Right cardiac atrium (tissue), 5 donors: Measurements from ENCODE around the gene MRPS14. TPM values are rescaled to one million over a fixed set of nuclear protein-coding genes. Genes with fewer than 3 reads are reported as not detected.
"Not testable (repeated sequence)": the region's sequence is repeated elsewhere in the genome, so short reads cannot be mapped to it uniquely, and the experiment has no call there.

Experiments
- ATAC-seq, 2 donors: fragments of 200-7000 bp; cut with Tn5 transposase; one replicate each; pipeline versions ENCODE4 v1.8.0 to v1.9.1; 2020; ENCODE audit warnings: moderate library complexity in 2 of 2, mild to moderate bottlenecking in 1 of 2
- DNase-seq, 3 donors: peaks; one replicate each; pipeline ENCODE4 v3.0.0-alpha.2; 2020
- H3K27ac ChIP-seq: one replicate; pipeline ENCODE4 v1.5.1; 2013; ENCODE audit warnings: mild to moderate bottlenecking, low read length, control low read depth, moderate library complexity
- H3K27me3 ChIP-seq: one replicate; pipeline ENCODE4 v1.6.1; 2013; ENCODE audit not compliant: control insufficient read depth, insufficient read depth
- H3K4me1 ChIP-seq: one replicate; pipeline ENCODE4 v1.6.1; 2013; ENCODE audit warnings: low read length; ENCODE audit not compliant: control insufficient read depth, insufficient read depth
- H3K4me3 ChIP-seq: one replicate; pipeline ENCODE4 v1.5.1; 2013; ENCODE audit warnings: low read length, control low read depth
- H3K9me3 ChIP-seq: one replicate; pipeline ENCODE4 v1.6.1; 2013; ENCODE audit warnings: low read length; ENCODE audit not compliant: control insufficient read depth
- WGBS: extraction: QIAGEN DNeasy Blood & Tissue Kit; methylation state at CpG from one replicate; pipeline ENCODE4 v1.1.7; 2013; 5-methylcytosine and 5-hydroxymethylcytosine counted together
- intact Hi-C, 4 donors: fragments of 100-400 bp; cut with DNase I; formaldehyde crosslinking; loops; one replicate each; pipeline versions ENCODE4 v1.11.0 to v1.14.0; 2022 to 2023
- polyA plus RNA-seq: library from polyadenylated mRNA; stranded (reverse); fragments of 200-250 nt; gene quantifications from one replicate; pipeline ENCODE4 v1.2.3, GENCODE V29; 2013
- total RNA-seq, 4 donors: library from RNA; stranded (reverse); fragmentation: NEBNext Ultra II Directional; extraction: Animal tissue kit (Norgen Biotek cat#: 25700); gene quantifications; one replicate each; pipeline ENCODE4 v1.2.1, GENCODE V29; 2021
- donor health status: healthy with polysubstance abuse.
- donor health status: DM: no; HTN: yes; CAD: no.
- donor health status: DM: no; HTN: no; CAD: no.
- donor health status: DM: no; HTN: yes; CAD: no; lungs with severe emphysema.
- donor health status: DM: yes; HTN: yes; CAD: no.

MRPS14 gene
- total and polyA plus RNA-seq, 5 donors: 23.7 to 30.0 (median 24.6) TPM

- Histone ChIP-seq H3K4me1 (no peaks in the 10 kb centered on the region), H3K4me3 (no peak overlapping the region), H3K27ac (no peak overlapping the region), H3K27me3 (no peaks in the 10 kb centered on the region), H3K9me3 (no peaks in the 10 kb centered on the region)
- ATAC-seq (no peak), DNase-seq (no peak)
- WGBS: 98% methylated on average over 32 of the region's 32 CpGs
- intact Hi-C loops: no loop called here
Observed at GRCh38 chr1:175045519-175045918, 22.3 kb upstream of the MRPS14 start.

GRCh38 chr1:175045097-175045496, 21.9 kb upstream of the MRPS14 start:
- intact Hi-C loops: no loop called here
- DNase-seq: no peak
- 94% methylated on average over 19 of the region's 19 CpGs for WGBS
- H3K4me1 ChIP-seq: no peaks in the 10 kb centered on the region
- no peak overlapping the region for H3K27ac ChIP-seq
- no peaks in the 10 kb centered on the region for H3K27me3 ChIP-seq
- H3K9me3 ChIP-seq: no peaks in the 10 kb centered on the region
- H3K4me3 ChIP-seq: no peak overlapping the region
- no peak for ATAC-seq

- H3K4me3 ChIP-seq, H3K27me3 ChIP-seq, H3K4me1 ChIP-seq, H3K27ac ChIP-seq, H3K9me3 ChIP-seq, ATAC-seq, DNase-seq, intact Hi-C loops: not testable (repeated sequence)
- 91% methylated on average over 18 of the region's 18 CpGs for WGBS
Observed at GRCh38 chr1:175044591-175044990, 21.4 kb upstream of the MRPS14 start.

GRCh38 chr1:175043824-175044223, 20.6 kb upstream of the MRPS14 start:
- intact Hi-C loops: no loop called here
- no peak overlapping the region for H3K4me3 ChIP-seq
- no peak for DNase-seq
- 47% methylated on average over 19 of the region's 19 CpGs for WGBS
- no peak overlapping the region for H3K27ac ChIP-seq
- no peaks in the 10 kb centered on the region for H3K4me1 ChIP-seq
- H3K27me3 ChIP-seq: no peaks in the 10 kb centered on the region
- H3K9me3 ChIP-seq: no peaks in the 10 kb centered on the region
- no peak for ATAC-seq

- intact Hi-C loops: no loop called here
- ATAC-seq: no peak
- H3K4me1 ChIP-seq: no peaks in the 10 kb centered on the region
- 78% methylated on average over 3 of the region's 3 CpGs for WGBS
- H3K27me3 ChIP-seq: no peaks in the 10 kb centered on the region
- no peak overlapping the region for H3K27ac ChIP-seq
- no peaks in the 10 kb centered on the region for H3K9me3 ChIP-seq
- DNase-seq: no peak
- H3K4me3 ChIP-seq: no peak overlapping the region
Observed at GRCh38 chr1:175042650-175043049, 19.4 kb upstream of the MRPS14 start.

- WGBS: 73% methylated on average over 4 of the region's 4 CpGs
- H3K27me3 ChIP-seq: no peaks in the 10 kb centered on the region
- no peak overlapping the region for H3K27ac ChIP-seq
- intact Hi-C loops: no loop called here
- DNase-seq (no peak), ATAC-seq (no peak)
- H3K9me3 ChIP-seq: no peaks in the 10 kb centered on the region
- H3K4me1 ChIP-seq: no peaks in the 10 kb centered on the region
- H3K4me3 ChIP-seq: no peak overlapping the region
Observed at GRCh38 chr1:175040324-175040879, 17.2 kb upstream of the MRPS14 start.

- intact Hi-C loops: loop anchor here in 1 of 4 donors (10.0 kb wide), 1 partner anchor 287 kb away; no protein-coding TSS in a partner anchor
- DNase-seq: no peak
- no peak for ATAC-seq
- H3K4me1 ChIP-seq: no peaks in the 10 kb centered on the region
- 61% methylated on average over 7 of the region's 7 CpGs for WGBS
- H3K4me3 ChIP-seq: no peak overlapping the region
- no peaks in the 10 kb centered on the region for H3K9me3 ChIP-seq
- no peak overlapping the region for H3K27ac ChIP-seq
- H3K27me3 ChIP-seq: no peaks in the 10 kb centered on the region
Observed at GRCh38 chr1:175037416-175037815, 14.2 kb upstream of the MRPS14 start.

GRCh38 chr1:175036476-175036875, 13.3 kb upstream of the MRPS14 start:
- Histone ChIP-seq H3K27ac (no peak overlapping the region), H3K4me3 (no peak overlapping the region), H3K4me1 (no peaks in the 10 kb centered on the region), H3K27me3 (no peaks in the 10 kb centered on the region), H3K9me3 (no peaks in the 10 kb centered on the region)
- intact Hi-C loops: loop anchor here in 1 of 4 donors (10.0 kb wide), 1 partner anchor 288 kb away; no protein-coding TSS in a partner anchor
- ATAC-seq (no peak), DNase-seq (no peak)
- 68% methylated on average over 3 of the region's 3 CpGs for WGBS

- Histone ChIP-seq H3K27ac (no peak overlapping the region), H3K4me1 (no peaks in the 10 kb centered on the region), H3K9me3 (no peaks in the 10 kb centered on the region), H3K27me3 (no peaks in the 10 kb centered on the region), H3K4me3 (no peak overlapping the region)
- no peak for DNase-seq
- intact Hi-C loops: loop anchor here in 1 of 4 donors (10.0 kb wide), 1 partner anchor 289 kb away; no protein-coding TSS in a partner anchor
- no peak for ATAC-seq
- 90% methylated on average over 6 of the region's 6 CpGs for WGBS
Observed at GRCh38 chr1:175035865-175036264, 12.6 kb upstream of the MRPS14 start.

GRCh38 chr1:175034775-175035174, 11.6 kb upstream of the MRPS14 start:
- no peak overlapping the region for H3K4me3 ChIP-seq
- no peak for DNase-seq
- ATAC-seq: no peak
- WGBS: 81% methylated on average over 2 of the region's 2 CpGs
- no peaks in the 10 kb centered on the region for H3K4me1 ChIP-seq
- no peaks in the 10 kb centered on the region for H3K27me3 ChIP-seq
- no peak overlapping the region for H3K27ac ChIP-seq
- intact Hi-C loops: loop anchor here in 3 of 4 donors (5.0 to 10.0 kb wide), 4 partner anchors 88 to 290 kb away; no protein-coding TSS in a partner anchor
- H3K9me3 ChIP-seq: no peaks in the 10 kb centered on the region

- H3K4me1 ChIP-seq: no peaks in the 10 kb centered on the region
- ATAC-seq (no peak), DNase-seq (no peak)
- intact Hi-C loops: loop anchor here in 3 of 4 donors (5.0 to 10.0 kb wide), 4 partner anchors 88 to 291 kb away; no protein-coding TSS in a partner anchor
- WGBS: 77% methylated on average over 4 of the region's 4 CpGs
- H3K27me3 ChIP-seq: no peaks in the 10 kb centered on the region
- H3K9me3 ChIP-seq: no peaks in the 10 kb centered on the region
- no peak overlapping the region for H3K4me3 ChIP-seq
- no peak overlapping the region for H3K27ac ChIP-seq
Observed at GRCh38 chr1:175033953-175034352, 10.7 kb upstream of the MRPS14 start.
